ENCODE measurements around the gene BHLHE40.
A peak's percentile ranks its signal among the peaks of the same experiment; 100 is the strongest.
"Not testable (repeated sequence)": the region's sequence is repeated elsewhere in the genome, so short reads cannot be mapped to it uniquely, and the experiment has no call there.

The BHLHE40 gene

GRCh38 chr3:4979428-4980228 is at the start of gene BHLHE40:
Gene BHLHE40, plus strand, starts transcription at chr3:4979437. Its CDS starts 282 bp downstream, at chr3:4979719.
- peak; percentile 42 for DNase-seq

- DNase-seq, result no peak
These were observed 48.7 kb upstream of the BHLHE40 start for GRCh38 chr3:4930501-4930900.

- no peak for DNase-seq
These were observed 45.2 kb upstream of the BHLHE40 start for GRCh38 chr3:4934050-4934449.

- no peak for DNase-seq
These were observed 43.9 kb upstream of the BHLHE40 start for GRCh38 chr3:4935347-4935746.

- no peak for DNase-seq
These were observed 42.1 kb upstream of the BHLHE40 start for GRCh38 chr3:4936982-4937614.

- DNase-seq, result no peak
These were observed 40.8 kb upstream of the BHLHE40 start for GRCh38 chr3:4938281-4938982.

- no peak for DNase-seq
These were observed 40.0 kb upstream of the BHLHE40 start for GRCh38 chr3:4939276-4939675.

GRCh38 chr3:4940985-4941384 is 38.3 kb upstream of the BHLHE40 start:
- DNase-seq, result no peak

- no peak for DNase-seq
These were observed 35.7 kb upstream of the BHLHE40 start for GRCh38 chr3:4943549-4943948.

- DNase-seq, result no peak
These were observed 33.9 kb upstream of the BHLHE40 start for GRCh38 chr3:4945324-4945723.

- no peak for DNase-seq
These were observed 32.2 kb upstream of the BHLHE40 start for GRCh38 chr3:4947028-4947427.

GRCh38 chr3:4948395-4948794 is 30.8 kb upstream of the BHLHE40 start:
- DNase-seq, result no peak

- DNase-seq, result no peak
These were observed 30.2 kb upstream of the BHLHE40 start for GRCh38 chr3:4949004-4949403.

- DNase-seq, result no peak
These were observed 29.6 kb upstream of the BHLHE40 start for GRCh38 chr3:4949659-4950058.

GRCh38 chr3:4950351-4950784 is 28.9 kb upstream of the BHLHE40 start:
- DNase-seq, result no peak

GRCh38 chr3:4950948-4951347 is 28.3 kb upstream of the BHLHE40 start:
- no peak for DNase-seq

GRCh38 chr3:4953119-4953518 is 26.1 kb upstream of the BHLHE40 start:
- no peak for DNase-seq

GRCh38 chr3:4954256-4955000 is 24.8 kb upstream of the BHLHE40 start:
- no peak for DNase-seq

- no peak for DNase-seq
These were observed 23.1 kb upstream of the BHLHE40 start for GRCh38 chr3:4956099-4956498.

- DNase-seq, result peak; percentile 47
These were observed 22.5 kb upstream of the BHLHE40 start for GRCh38 chr3:4956738-4957137.

GRCh38 chr3:4957978-4958377 is 21.3 kb upstream of the BHLHE40 start:
- DNase-seq, result no peak

GRCh38 chr3:4959180-4959579 is 20.1 kb upstream of the BHLHE40 start:
- no peak for DNase-seq

- DNase-seq, result not testable (repeated sequence)
These were observed 17.4 kb upstream of the BHLHE40 start for GRCh38 chr3:4961865-4962264.

Measured in NCI-H1105 (cell line).